ENCODE results near the gene ELF5. TPM values are rescaled to one million over a fixed set of nuclear protein-coding genes. Genes with fewer than 3 reads are reported as not detected.

Gene ELF5
- total RNA-seq, 4 donors from 2014 or later = not detected

DNA sequence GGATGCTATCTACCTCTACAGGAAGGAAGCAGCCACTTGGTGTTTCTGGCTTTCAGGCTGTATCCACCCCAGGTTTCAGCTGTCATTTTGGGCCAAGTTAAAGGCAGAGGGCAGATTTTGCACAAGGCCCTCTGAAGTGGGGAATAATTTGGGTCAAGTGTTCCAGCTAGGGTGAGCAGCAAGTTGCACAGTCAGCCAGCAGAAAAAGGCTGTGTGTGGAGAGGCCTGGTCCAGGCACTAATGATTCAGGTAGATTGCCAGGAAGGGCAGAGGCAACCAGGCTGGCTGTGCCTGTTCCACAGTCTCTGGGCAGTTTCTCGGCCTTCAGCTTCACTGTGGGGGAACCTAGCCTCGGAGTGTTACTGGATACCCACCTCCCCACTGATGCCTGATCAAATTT is 8.6 kb upstream of the ELF5 start:
- Histone ChIP-seq H3K36me3 (no peaks in the 10 kb centered on the region), H3K4me1 (no peaks in the 10 kb centered on the region), H3K27ac (no peak overlapping the region), H3K4me3 (no peak overlapping the region), H3K27me3 (no peaks in the 10 kb centered on the region), H3K9me3 (no peaks in the 10 kb centered on the region)
- no peak for TF ChIP-seq POLR2AphosphoS5 (IDR thresholded peaks at IDR 0.05)
- no peak for TF ChIP-seq EP300 (IDR thresholded peaks at IDR 0.05; ENCODE audit: low read depth)
- no peak for TF ChIP-seq POLR2A (IDR thresholded peaks at IDR 0.05)
- TF ChIP-seq, protein P1, sequence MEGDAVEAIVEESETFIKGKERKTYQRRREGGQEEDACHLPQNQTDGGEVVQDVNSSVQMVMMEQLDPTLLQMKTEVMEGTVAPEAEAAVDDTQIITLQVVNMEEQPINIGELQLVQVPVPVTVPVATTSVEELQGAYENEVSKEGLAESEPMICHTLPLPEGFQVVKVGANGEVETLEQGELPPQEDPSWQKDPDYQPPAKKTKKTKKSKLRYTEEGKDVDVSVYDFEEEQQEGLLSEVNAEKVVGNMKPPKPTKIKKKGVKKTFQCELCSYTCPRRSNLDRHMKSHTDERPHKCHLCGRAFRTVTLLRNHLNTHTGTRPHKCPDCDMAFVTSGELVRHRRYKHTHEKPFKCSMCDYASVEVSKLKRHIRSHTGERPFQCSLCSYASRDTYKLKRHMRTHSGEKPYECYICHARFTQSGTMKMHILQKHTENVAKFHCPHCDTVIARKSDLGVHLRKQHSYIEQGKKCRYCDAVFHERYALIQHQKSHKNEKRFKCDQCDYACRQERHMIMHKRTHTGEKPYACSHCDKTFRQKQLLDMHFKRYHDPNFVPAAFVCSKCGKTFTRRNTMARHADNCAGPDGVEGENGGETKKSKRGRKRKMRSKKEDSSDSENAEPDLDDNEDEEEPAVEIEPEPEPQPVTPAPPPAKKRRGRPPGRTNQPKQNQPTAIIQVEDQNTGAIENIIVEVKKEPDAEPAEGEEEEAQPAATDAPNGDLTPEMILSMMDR (IDR thresholded peaks at IDR 0.05) = no peak
- WGBS, 2 donors (ENCODE audit: low coverage in 1 of 2) = 63% methylated on average over 2 of the region's 2 CpGs; no CpG with 5 or more reads in 1 of the 2 donors
- in situ Hi-C loops (cut with MboI; ENCODE audit: low pct_ligation_motif_present in 1 of 4, low pct_unique_long_range_greater_than_20kb in 1 of 4, low sequenced_read_pairs in 3 of 4) (no loop called here), intact Hi-C loops (cut with DNase I; ENCODE audit: low total_unique reads) (no loop called here)
- DNase-seq = no peak

DNA sequence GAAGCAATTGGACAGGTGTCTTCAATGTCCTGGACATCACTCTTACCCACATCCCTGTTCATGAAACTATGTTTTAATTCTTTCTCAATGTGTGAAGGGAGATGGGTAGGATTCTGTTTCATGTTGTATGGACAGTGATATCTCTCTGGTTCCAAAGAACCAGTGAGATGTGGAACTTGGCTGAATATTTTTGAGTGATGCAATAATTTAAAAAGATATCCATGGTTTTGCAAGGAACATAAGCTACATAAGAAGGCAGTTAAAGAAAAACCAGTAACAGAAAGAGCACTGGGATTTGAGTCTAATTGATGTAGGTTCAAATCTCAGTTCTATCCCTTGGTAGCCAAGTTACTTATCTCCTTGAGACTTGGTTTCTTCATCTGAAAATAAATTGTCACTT is 7.7 kb upstream of the ELF5 start:
- intact Hi-C loops (cut with DNase I; ENCODE audit: low total_unique reads) = no loop called here
- Histone ChIP-seq H3K36me3 (no peaks in the 10 kb centered on the region), H3K27ac (no peak overlapping the region), H3K4me1 (no peaks in the 10 kb centered on the region), H3K9me3 (no peaks in the 10 kb centered on the region), H3K4me3 (no peak overlapping the region), H3K27me3 (no peaks in the 10 kb centered on the region)
- TF ChIP-seq EP300 (IDR thresholded peaks at IDR 0.05; ENCODE audit: low read depth) (no peak), POLR2A (IDR thresholded peaks at IDR 0.05) (no peak), POLR2AphosphoS5 (IDR thresholded peaks at IDR 0.05) (no peak)
- TF ChIP-seq, protein P1 (IDR thresholded peaks at IDR 0.05) = no peak
- no peak for DNase-seq
- in situ Hi-C loops (cut with MboI; ENCODE audit: low pct_ligation_motif_present in 1 of 4, low pct_unique_long_range_greater_than_20kb in 1 of 4, low sequenced_read_pairs in 3 of 4) = no loop called here

DNA sequence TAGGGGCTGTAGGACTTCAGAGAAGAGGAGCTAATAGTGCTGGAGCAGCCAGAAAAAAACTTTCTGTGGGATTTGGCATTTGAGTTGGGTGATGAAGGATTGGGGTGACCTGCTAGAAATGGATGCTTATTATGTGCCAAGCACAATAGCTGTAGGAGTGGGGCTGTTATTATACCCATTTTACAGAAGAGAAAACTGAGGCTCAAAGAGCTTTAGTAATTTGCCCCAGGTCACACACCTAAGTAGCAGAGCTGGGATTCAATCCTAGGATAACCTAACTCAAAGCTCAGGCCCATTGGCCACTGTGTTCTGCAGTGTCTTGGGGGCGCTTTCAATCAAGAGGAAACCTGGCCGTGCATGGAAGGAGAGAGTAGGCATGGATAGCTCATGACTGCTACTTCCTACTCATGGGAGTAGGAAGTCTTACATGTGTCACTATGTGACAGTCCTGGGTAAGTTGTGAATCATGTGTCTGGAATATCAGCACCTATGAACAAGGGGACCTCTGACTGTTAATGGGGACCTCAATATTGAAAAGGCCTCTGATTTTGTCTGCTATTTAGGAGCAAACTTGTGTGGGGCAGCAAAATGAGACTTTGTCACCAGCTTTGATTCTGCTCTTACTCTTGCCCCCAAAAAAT is 6.1 kb upstream of the ELF5 start:
- DNase-seq = no peak
- intact Hi-C loops (cut with DNase I; ENCODE audit: low total_unique reads) = no loop called here
- H3K4me1 ChIP-seq = no peaks in the 10 kb centered on the region
- H3K4me3 ChIP-seq = no peak overlapping the region
- no peaks in the 10 kb centered on the region for H3K9me3 ChIP-seq
- in situ Hi-C loops (cut with MboI; ENCODE audit: low pct_ligation_motif_present in 1 of 4, low pct_unique_long_range_greater_than_20kb in 1 of 4, low sequenced_read_pairs in 3 of 4) = loop anchor here in 1 of 4 donors (10.0 kb wide), 1 partner anchor 375 kb away; no protein-coding TSS in a partner anchor
- no peak overlapping the region for H3K27ac ChIP-seq
- no peaks in the 10 kb centered on the region for H3K36me3 ChIP-seq
- H3K27me3 ChIP-seq = no peaks in the 10 kb centered on the region
- 93% methylated on average over 2 of the region's 2 CpGs for WGBS, 2 donors (ENCODE audit: low coverage in 1 of 2)
- TF ChIP-seq POLR2A (IDR thresholded peaks at IDR 0.05) (no peak), POLR2AphosphoS5 (IDR thresholded peaks at IDR 0.05) (no peak), EP300 (IDR thresholded peaks at IDR 0.05; ENCODE audit: low read depth) (no peak)
- TF ChIP-seq, protein P1 (IDR thresholded peaks at IDR 0.05) = no peak

DNA sequence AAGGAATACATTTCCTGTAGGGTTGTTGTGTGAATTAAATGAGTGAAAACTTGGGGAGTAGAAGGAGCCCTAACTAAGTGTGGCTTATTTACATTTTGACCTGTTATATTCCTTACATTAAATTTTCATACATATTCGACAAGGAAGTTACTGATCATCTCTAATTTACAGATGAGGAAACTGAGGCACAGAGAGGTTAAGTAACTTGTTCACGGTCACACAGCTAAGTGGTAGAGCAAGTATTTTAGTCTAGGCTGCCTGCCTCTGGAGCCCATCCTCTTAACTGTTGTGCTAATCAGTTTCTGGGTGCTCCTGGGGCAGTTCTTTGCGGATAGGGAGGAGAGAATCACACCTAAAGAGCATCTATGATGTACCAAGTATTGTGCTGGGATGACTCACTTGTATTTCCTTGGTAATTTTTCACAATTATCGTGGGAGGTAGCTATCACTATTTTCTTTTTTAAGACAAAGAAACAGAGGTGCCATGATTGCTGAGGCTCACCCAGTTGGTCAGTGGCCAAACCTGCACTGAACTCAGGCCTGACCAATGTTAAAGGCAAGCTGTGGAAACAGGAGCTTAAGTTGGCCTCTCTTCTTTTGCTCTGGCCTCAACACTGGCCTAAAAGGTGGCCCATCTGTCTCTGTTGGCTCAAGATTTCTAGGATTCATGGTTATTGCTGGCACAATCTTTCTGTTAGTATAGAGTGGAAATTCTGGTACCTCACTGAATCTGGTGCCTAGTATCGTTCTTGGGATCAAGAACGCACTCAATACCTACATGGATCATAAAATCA is 2.9 kb upstream of the ELF5 start:
- DNase-seq = no peak
- H3K27me3 ChIP-seq = no peaks in the 10 kb centered on the region
- H3K4me3 ChIP-seq = no peak overlapping the region
- no peaks in the 10 kb centered on the region for H3K36me3 ChIP-seq
- in situ Hi-C loops (cut with MboI; ENCODE audit: low pct_ligation_motif_present in 1 of 4, low pct_unique_long_range_greater_than_20kb in 1 of 4, low sequenced_read_pairs in 3 of 4) = loop anchor here in 1 of 4 donors (10.0 kb wide), 1 partner anchor 378 kb away; no protein-coding TSS in a partner anchor
- no peaks in the 10 kb centered on the region for H3K9me3 ChIP-seq
- H3K27ac ChIP-seq = no peak overlapping the region
- no peaks in the 10 kb centered on the region for H3K4me1 ChIP-seq
- intact Hi-C loops (cut with DNase I; ENCODE audit: low total_unique reads) = no loop called here
- no peak for TF ChIP-seq POLR2A (IDR thresholded peaks at IDR 0.05)
- TF ChIP-seq POLR2AphosphoS5 (IDR thresholded peaks at IDR 0.05) = no peak
- TF ChIP-seq, protein P1 (IDR thresholded peaks at IDR 0.05) = no peak
- no peak for TF ChIP-seq EP300 (IDR thresholded peaks at IDR 0.05; ENCODE audit: low read depth)
- WGBS, 2 donors (ENCODE audit: low coverage in 1 of 2) = 89% methylated on average over 5 to 6 of the region's 6 CpGs

All from transverse colon (tissue), 4 donors.